Neuronal stem cell (in vitro differentiated cells): Measurements from ENCODE around the gene UNC13B.
"Not testable (repeated sequence)": the region's sequence is repeated elsewhere in the genome, so short reads cannot be mapped to it uniquely, and the experiment has no call there.

Experiments
- DNase-seq: peaks from one replicate; pipeline ENCODE4 v3.0.0-alpha.2; 2013; ENCODE audit warnings: low spot score
- H2AFZ ChIP-seq: one replicate; pipeline ENCODE4 v1.6.1; 2013; ENCODE audit warnings: mild to moderate bottlenecking, low read length, inconsistent platforms
- H2AK5ac ChIP-seq: 2 replicates; pipeline ENCODE4 v1.6.1; 2013; ENCODE audit warnings: low read depth, mild to moderate bottlenecking, inconsistent platforms, low read length, moderate library complexity, mixed read lengths
- H2BK120ac ChIP-seq: 2 replicates; pipeline ENCODE4 v1.6.1; 2013; ENCODE audit warnings: low read depth, mild to moderate bottlenecking, inconsistent platforms, low read length, moderate library complexity, mixed read lengths
- H2BK12ac ChIP-seq: one replicate; pipeline ENCODE4 v1.6.1; 2013; ENCODE audit warnings: low read length, inconsistent platforms
- H2BK15ac ChIP-seq: 2 replicates; pipeline ENCODE4 v1.6.1; 2013; ENCODE audit warnings: mild to moderate bottlenecking, low read length, inconsistent platforms, mixed read lengths
- H2BK5ac ChIP-seq: one replicate; pipeline ENCODE4 v1.6.1; 2013; ENCODE audit warnings: inconsistent platforms, mild to moderate bottlenecking, low read length, moderate library complexity
- H3K14ac ChIP-seq: one replicate; pipeline ENCODE4 v1.6.1; 2013; ENCODE audit warnings: low read length, inconsistent platforms
- H3K18ac ChIP-seq: 2 replicates; pipeline ENCODE4 v1.6.1; 2013; ENCODE audit warnings: low read length, inconsistent platforms
- H3K23ac ChIP-seq: 2 replicates; pipeline ENCODE4 v1.6.1; 2013; ENCODE audit warnings: low read depth, mild to moderate bottlenecking, mixed read lengths, low read length, inconsistent platforms; ENCODE audit not compliant: poor library complexity
- H3K27ac ChIP-seq: replicated peaks from 3 replicates; pipeline ENCODE4 v1.5.1; 2013; ENCODE audit warnings: low read length, inconsistent platforms
- H3K27me3 ChIP-seq, 3 experiments: 2 replicates each; pipeline ENCODE4 v1.6.1; 2013; ENCODE audit warnings: low read length in 3 of 3, mild to moderate bottlenecking in 2 of 3, inconsistent platforms in 1 of 3, low read depth in 1 of 3, mixed read lengths in 1 of 3, moderate library complexity in 1 of 3; ENCODE audit not compliant: control insufficient read depth in 3 of 3, insufficient read depth in 3 of 3
- H3K36me3 ChIP-seq, 2 donors: replicated peaks in 1 of 2; 2 replicates each; pipeline ENCODE4 v1.6.1; 2013; ENCODE audit warnings: low read length in 2 of 2; ENCODE audit not compliant: control insufficient read depth in 2 of 2, insufficient read depth in 2 of 2
- H3K4ac ChIP-seq: 2 replicates; pipeline ENCODE4 v1.6.1; 2013; ENCODE audit warnings: inconsistent platforms, mild to moderate bottlenecking, low read length, moderate library complexity
- H3K4me1 ChIP-seq, 2 donors: 1 replicate in 1 of 2; 2 replicates in 1 of 2; pipeline ENCODE4 v1.6.1; 2013; ENCODE audit warnings: low read length in 2 of 2, low read depth in 1 of 2; ENCODE audit not compliant: control insufficient read depth in 2 of 2, insufficient read depth in 1 of 2
- H3K4me2 ChIP-seq: one replicate; pipeline ENCODE4 v1.6.1; 2013; ENCODE audit warnings: mild to moderate bottlenecking, low read length, inconsistent platforms; ENCODE audit not compliant: insufficient read depth, poor library complexity, severe bottlenecking
- H3K4me3 ChIP-seq, 2 donors: 2 replicates each; pipeline ENCODE4 v1.5.1; 2013; ENCODE audit warnings: low read length in 2 of 2, mild to moderate bottlenecking in 2 of 2, inconsistent platforms in 1 of 2, moderate library complexity in 1 of 2
- H3K79me1 ChIP-seq: one replicate; pipeline ENCODE4 v1.6.1; 2013; ENCODE audit warnings: low read depth, mild to moderate bottlenecking, inconsistent platforms, low read length, moderate library complexity
- H3K9ac ChIP-seq: one replicate; pipeline ENCODE4 v1.6.1; 2013; ENCODE audit warnings: mild to moderate bottlenecking, low read depth, low read length, inconsistent platforms; ENCODE audit not compliant: poor library complexity
- H3K9me3 ChIP-seq, 2 donors: replicated peaks in 1 of 2; 2 replicates each; pipeline versions ENCODE3 to v1.6.1; 2013; ENCODE audit warnings: low read length in 2 of 2, mild to moderate bottlenecking in 2 of 2, inconsistent platforms in 1 of 2, low read depth in 1 of 2, mixed read lengths in 1 of 2, moderate library complexity in 1 of 2; ENCODE audit not compliant: control insufficient read depth in 2 of 2, insufficient read depth in 1 of 2
- H4K8ac ChIP-seq: one replicate; pipeline ENCODE4 v1.6.1; 2013; ENCODE audit warnings: low read depth, mild to moderate bottlenecking, inconsistent platforms, low read length, moderate library complexity
- H4K91ac ChIP-seq: one replicate; pipeline ENCODE4 v1.6.1; 2013; ENCODE audit warnings: low read length, low read depth, mild to moderate bottlenecking, inconsistent platforms; ENCODE audit not compliant: poor library complexity
- WGBS, 2 donors: extraction: QIAGEN DNeasy Blood & Tissue Kit; methylation state at CpG; one replicate each; pipeline ENCODE4 v1.1.7; 2013; ENCODE audit warnings: missing lambda C conversion rate in 2 of 2, mixed read lengths in 1 of 2; ENCODE audit not compliant: insufficient read length in 2 of 2, insufficient replicate concordance in 1 of 2; ENCODE audit errors: extremely low coverage in 2 of 2; 5-methylcytosine and 5-hydroxymethylcytosine counted together

UNC13B gene

DNA sequence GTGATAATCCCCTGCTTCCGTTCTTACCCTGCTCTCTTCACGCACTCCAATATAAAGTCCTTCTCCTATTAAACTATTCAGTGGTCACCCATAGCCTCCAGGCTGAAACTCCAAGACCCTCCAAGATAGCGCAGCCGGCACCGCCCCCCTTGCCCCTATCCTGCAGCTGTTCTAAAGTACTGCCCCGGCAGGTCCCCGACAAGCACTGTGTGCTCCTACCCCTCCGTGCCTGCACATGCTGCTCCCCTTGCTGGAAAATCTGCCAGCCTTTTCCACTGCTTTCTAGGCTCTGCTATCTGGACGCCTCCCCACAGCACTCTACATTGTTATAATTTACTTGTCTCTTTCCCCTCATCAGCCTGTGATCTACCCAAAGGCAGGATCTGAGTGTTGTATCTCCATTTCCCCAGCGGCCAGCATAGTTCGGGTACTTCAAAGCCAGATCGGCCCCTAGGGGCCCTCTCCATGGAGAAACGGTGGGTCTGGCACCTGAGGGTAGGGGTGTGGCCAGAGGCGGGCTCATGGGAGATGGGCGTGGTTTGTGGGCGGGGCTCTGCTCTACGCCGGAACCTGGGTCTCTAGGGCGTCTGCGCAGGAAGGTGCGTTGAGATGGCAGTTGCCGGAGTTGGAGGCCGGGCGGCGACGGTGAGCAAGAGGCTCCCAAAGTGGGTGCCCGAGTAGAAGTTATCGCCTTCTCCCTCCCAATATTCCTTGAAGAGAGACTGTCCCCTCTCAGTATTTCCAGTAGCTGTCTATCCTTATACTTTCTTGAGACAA lies 244.6 kb downstream of the UNC13B start:
- H3K18ac ChIP-seq, result no peak overlapping the region
- no peak overlapping the region for H3K4me3 ChIP-seq
- no peak overlapping the region for H3K4ac ChIP-seq
- no peaks in the 10 kb centered on the region for H3K79me1 ChIP-seq
- H3K36me3 ChIP-seq, result peaks cover 6 to 11% of the 10 kb centered on the region in 2 donors
- no peaks in the 10 kb centered on the region for H3K9me3 ChIP-seq
- H3K23ac ChIP-seq, result no peak overlapping the region
- H2BK12ac ChIP-seq, result no peak overlapping the region
- H3K27ac ChIP-seq, result no peak overlapping the region
- H3K9ac ChIP-seq, result no peak overlapping the region
- H3K27me3 ChIP-seq, result no peaks in the 10 kb centered on the region
- H4K91ac ChIP-seq, result no peak overlapping the region
- peak overlapping the region; percentile 54 for H3K4me2 ChIP-seq
- DNase-seq, result peak; percentile 55
- no peak overlapping the region for H2BK5ac ChIP-seq
- H2AK5ac ChIP-seq, result no peak overlapping the region
- no peak overlapping the region for H2BK15ac ChIP-seq
- WGBS, 2 donors, result no CpG with 5 or more reads among the region's 28 CpGs
- no peak overlapping the region for H3K14ac ChIP-seq
- H2AFZ ChIP-seq, result no peak overlapping the region
- peaks cover 0 to 4% of the 10 kb centered on the region in 2 donors for H3K4me1 ChIP-seq
- no peak overlapping the region for H2BK120ac ChIP-seq
- H4K8ac ChIP-seq, result no peak overlapping the region

DNA sequence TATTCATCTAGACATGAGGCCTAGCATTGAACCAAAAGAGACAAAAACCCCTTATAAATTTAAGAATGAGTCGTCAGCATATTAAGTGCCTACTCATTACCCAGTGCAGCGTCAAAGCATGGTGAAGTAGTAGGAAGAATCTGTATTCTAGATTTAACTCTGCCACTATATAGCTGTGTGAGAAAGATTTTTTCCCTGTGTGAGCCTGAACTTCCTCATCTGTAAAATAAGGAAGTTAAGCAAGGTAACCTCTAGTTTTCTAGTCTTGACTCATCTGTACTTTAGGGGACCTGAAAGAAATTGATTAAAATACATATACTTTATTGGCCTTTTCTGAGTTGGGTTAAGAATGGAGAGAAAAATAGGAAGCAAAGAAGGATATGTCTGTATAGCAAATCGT lies 246.0 kb downstream of the UNC13B start:
- no peak overlapping the region for H3K4me2 ChIP-seq
- H2BK120ac ChIP-seq, result no peak overlapping the region
- H3K14ac ChIP-seq, result no peak overlapping the region
- H2AFZ ChIP-seq, result no peak overlapping the region
- no peak overlapping the region for H3K4ac ChIP-seq
- no peak for DNase-seq
- no CpG with 5 or more reads among the region's 3 CpGs for WGBS, 2 donors
- no peaks in the 10 kb centered on the region for H3K79me1 ChIP-seq
- no peak overlapping the region for H3K23ac ChIP-seq
- H3K36me3 ChIP-seq, result peaks cover 4 to 11% of the 10 kb centered on the region in 2 donors
- H3K27ac ChIP-seq, result no peak overlapping the region
- H3K27me3 ChIP-seq, result no peaks in the 10 kb centered on the region
- no peak overlapping the region for H2BK15ac ChIP-seq
- H4K8ac ChIP-seq, result no peak overlapping the region
- no peak overlapping the region for H3K4me3 ChIP-seq
- H4K91ac ChIP-seq, result no peak overlapping the region
- H3K9ac ChIP-seq, result no peak overlapping the region
- H2BK5ac ChIP-seq, result no peak overlapping the region
- H3K18ac ChIP-seq, result no peak overlapping the region
- H2BK12ac ChIP-seq, result no peak overlapping the region
- H2AK5ac ChIP-seq, result no peak overlapping the region
- H3K4me1 ChIP-seq, result peaks cover 0 to 4% of the 10 kb centered on the region in 2 donors
- peaks cover 0 to 3% of the 10 kb centered on the region in 2 donors for H3K9me3 ChIP-seq

DNA sequence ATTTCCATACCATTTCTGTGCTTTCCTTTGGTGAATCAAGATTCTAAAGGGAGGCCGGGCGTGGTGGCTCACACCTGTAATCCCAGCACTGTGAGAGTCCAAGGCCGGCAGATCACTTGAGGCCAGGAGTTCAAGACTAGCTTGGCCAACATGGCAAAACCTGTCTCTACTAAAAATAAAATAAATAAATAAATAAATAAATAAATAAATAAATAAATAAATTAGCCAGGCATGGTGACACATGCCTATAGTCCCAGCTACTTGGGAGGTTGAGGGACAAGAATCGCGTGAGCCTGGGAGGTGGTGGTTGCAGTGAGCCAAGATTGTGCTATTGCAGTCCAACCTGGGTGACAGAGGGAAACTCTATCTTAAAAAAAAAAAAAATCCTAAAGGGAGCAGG lies 247.6 kb downstream of the UNC13B start:
- H2AK5ac ChIP-seq, H3K9me3 ChIP-seq, H3K14ac ChIP-seq, H3K9ac ChIP-seq, H3K4me3 ChIP-seq, H2BK15ac ChIP-seq, H3K18ac ChIP-seq, H4K8ac ChIP-seq, DNase-seq, H3K23ac ChIP-seq, H3K27me3 ChIP-seq, H3K27ac ChIP-seq, H3K36me3 ChIP-seq, H2BK12ac ChIP-seq, H4K91ac ChIP-seq, H3K4me2 ChIP-seq, H2BK120ac ChIP-seq, H3K4ac ChIP-seq, H3K4me1 ChIP-seq, H2AFZ ChIP-seq, H2BK5ac ChIP-seq, H3K79me1 ChIP-seq: not testable (repeated sequence)
- no CpG with 5 or more reads among the region's 5 CpGs for WGBS, 2 donors

DNA sequence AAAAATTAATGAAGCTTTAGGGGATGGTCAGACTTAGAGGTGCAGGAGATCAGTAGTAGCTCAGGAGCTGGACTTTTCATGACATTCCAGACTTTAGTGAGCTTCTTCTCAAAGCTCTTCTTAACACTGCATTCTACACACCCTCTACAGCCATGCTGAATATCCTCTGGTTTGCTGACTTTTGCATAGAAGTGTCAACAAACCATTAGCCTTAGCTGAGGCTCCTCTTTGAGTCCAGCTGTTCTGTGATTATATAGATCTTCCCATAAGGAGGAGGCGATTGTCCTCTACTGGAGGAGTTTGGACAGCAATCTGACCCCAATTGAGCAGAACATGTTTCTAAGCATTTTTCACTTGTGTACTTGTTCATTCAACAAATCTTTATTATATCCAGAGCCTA lies 253.1 kb downstream of the UNC13B start:
- Histone ChIP-seq H3K23ac (no peak overlapping the region), H3K9ac (no peak overlapping the region), H4K91ac (no peak overlapping the region), H3K4me3 (no peak overlapping the region), H3K9me3 (peaks cover 0 to 3% of the 10 kb centered on the region in 2 donors), H2BK5ac (no peak overlapping the region), H3K27ac (no peak overlapping the region), H3K27me3 (no peaks in the 10 kb centered on the region), H2BK12ac (no peak overlapping the region), H3K18ac (no peak overlapping the region), H3K14ac (no peak overlapping the region), H2AFZ (no peak overlapping the region), H3K4me2 (no peak overlapping the region), H3K4me1 (no peaks in the 10 kb centered on the region), H3K36me3 (no peaks in the 10 kb centered on the region), H3K79me1 (no peaks in the 10 kb centered on the region), H4K8ac (no peak overlapping the region), H2BK15ac (no peak overlapping the region), H2AK5ac (no peak overlapping the region), H3K4ac (no peak overlapping the region), H2BK120ac (no peak overlapping the region)
- WGBS, 2 donors, result no CpG with 5 or more reads among the region's 1 CpG
- no peak for DNase-seq
